HG02938 (cell line): ENCODE results near the gene SSUH2.
A peak's percentile ranks its signal among the peaks of the same experiment; 100 is the strongest.
"Not testable (repeated sequence)": the region's sequence is repeated elsewhere in the genome, so short reads cannot be mapped to it uniquely, and the experiment has no call there.

ENCODE experiments used
- ATAC-seq: cut with Tn5 transposase; IDR thresholded peaks from one replicate; pipeline ENCODE4 v1.9.1; 2021; ENCODE audit warnings: mild to moderate bottlenecking, moderate library complexity; ENCODE audit not compliant: unreplicated experiment

Gene SSUH2, protein sequence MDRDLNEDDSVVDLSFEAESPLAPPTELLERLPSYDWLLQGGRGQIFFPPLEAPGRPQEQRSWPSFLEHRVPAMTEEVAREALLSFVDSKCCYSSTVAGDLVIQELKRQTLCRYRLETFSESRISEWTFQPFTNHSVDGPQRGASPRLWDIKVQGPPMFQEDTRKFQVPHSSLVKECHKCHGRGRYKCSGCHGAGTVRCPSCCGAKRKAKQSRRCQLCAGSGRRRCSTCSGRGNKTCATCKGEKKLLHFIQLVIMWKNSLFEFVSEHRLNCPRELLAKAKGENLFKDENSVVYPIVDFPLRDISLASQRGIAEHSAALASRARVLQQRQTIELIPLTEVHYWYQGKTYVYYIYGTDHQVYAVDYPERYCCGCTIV

DNA sequence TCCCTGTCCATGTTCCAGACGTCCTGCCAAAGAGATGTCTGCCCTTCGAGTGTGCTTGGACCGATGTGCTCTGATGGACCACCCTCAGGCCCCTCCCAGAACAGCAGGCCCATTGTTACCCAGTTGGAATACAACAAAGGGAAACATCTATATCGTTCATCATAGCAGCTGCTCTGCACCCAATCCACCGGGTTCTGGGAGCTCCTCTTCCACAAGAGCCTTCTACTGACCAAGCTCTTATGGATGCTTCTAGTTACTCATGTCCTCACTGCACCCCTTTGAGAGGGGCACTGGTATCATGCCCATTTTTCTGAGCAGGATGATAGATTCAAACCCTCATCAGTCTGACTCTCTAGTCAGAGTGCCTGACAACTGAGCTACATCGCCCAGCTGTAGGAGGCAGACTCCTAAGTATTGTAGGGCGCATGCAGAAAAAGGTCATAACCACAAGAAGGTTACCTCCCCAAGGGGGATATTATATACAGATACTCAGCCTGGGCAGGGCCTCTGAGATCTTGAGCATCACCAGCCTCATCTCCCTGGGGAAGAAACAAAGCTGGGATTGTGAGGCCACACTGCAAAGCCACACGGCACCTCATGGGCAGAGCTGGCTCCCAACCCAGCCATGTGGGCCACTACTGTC is at the start of gene SSUH2:
TSS of gene SSUH2 (minus strand) at position 51 of the 643 bp plus-strand sequence. CDS start at position 11, 40 bp downstream.
- ATAC-seq: no peak

DNA sequence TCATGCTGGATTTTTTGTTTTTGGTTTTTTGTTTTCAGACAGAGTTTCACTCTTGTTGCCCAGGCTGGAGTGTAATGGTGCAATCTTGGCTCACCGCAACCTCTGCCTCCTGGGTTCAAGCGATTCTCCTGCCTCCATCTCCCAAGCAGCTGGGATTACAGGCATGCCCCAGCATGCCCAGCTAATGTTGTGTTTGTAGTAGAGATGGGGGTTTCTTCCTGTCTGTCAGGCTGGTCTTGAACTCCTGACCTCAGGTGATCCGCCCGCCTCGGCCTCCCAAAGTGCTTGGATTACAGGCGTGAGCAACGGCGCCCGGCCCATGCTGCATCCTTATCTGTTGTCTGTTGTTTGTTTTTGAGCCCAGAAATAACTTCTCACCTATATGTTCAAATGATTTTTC is 46.7 kb upstream of the SSUH2 start:
- ATAC-seq: not testable (repeated sequence)

DNA sequence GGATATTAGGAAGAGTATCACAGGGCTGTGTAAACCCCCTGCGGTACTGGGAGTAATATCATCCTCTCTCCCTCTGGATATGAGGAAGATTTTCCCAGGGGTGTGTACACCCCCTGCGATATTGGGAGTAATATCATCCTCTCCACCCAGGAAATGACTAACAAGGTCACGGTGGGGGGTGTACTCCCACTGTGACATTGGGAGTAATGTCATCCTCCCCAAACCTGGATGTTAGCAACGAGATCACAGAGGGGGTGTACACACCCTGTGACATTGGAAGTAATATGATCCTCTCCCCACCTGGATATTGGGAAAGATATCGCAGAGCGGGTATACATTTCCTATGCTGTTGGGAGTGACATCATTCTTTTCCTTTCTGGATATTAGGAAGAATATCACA is 40.4 kb upstream of the SSUH2 start:
- not testable (repeated sequence) for ATAC-seq

DNA sequence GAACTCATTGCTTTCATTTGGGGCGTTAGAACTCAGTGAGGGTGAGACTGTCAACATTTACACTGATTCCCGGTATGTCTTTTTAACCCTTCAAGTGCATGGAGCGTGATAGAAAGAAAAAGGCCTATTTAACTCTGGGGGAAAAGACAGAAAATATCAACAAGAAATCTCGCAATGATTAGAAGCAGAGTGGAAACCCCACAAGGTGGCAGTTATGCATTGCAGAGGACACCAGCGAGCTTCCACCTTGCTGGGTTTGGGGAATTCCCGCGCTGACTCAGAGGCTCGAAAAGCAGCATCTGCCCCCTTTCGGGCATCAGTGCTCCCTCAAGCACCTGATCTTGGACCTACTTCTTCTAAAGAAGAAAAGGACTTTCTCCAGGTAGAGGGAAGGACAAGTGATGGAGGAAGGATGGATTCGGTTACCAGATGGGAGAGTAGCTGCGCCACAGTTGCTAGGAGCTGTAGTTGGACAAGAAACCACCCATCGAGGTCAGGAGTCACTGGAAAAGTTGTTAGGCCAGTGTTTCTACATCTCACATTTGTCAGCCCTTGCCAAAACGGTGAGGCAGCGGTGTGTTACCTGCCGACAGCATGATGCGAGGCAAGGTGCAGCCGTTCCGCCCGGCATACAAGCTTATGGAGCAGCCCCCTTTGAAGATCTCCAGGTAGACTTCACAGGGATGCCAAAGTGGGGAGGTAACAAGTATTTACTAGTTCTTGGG is 38.4 kb upstream of the SSUH2 start:
- ATAC-seq: not testable (repeated sequence)

DNA sequence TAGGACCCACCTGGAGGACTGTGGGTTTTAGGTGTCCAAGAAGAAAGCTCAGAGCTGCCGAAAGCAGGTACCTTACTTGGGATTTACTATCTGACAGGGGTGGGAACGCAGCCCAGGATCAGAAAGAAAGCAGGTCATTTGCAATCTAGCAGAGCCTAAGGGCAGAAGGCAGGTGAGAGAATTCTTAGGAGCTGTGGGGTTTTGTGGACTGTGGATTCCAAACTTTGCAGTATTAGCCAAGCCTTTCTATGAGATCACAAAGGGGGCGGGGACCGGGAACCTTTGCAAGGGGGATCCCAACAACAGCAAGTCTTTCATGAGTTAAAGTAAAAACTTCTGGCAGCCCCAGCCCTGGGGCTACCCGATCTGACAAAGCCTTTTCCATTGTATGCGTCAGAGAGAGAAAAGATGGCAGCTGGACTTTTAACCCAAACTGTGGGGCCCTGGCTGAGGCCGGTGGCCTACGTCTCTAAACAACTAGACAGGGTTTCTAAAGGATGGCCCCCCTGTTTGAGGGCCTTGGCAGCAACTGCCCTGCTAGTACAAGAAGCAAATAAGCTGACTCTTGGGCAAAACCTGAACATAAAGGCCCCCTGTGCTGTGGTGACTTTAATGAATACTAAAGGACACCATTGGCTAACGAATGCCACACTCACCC is 37.4 kb upstream of the SSUH2 start:
- not testable (repeated sequence) for ATAC-seq

DNA sequence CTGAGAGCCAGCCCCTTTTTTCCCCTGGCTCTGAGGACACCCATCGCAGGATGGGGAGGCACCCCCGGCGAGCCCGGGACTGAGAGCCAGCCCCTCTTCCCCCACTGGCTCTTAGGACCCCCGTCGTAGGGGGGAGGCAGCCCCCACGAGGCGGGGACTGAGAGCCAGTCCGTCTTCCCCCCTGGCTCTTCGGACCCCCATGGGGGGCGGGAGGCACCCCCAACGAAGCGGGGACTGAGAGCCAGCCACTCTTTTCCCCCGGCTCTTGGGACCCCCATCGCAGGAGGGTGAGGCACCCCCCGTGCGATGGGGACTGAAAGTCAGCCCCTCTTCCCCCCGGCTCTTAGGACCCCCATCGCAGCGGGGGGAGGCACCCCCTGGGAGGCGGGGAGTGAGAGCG is 36.8 kb upstream of the SSUH2 start:
- ATAC-seq: no peak

DNA sequence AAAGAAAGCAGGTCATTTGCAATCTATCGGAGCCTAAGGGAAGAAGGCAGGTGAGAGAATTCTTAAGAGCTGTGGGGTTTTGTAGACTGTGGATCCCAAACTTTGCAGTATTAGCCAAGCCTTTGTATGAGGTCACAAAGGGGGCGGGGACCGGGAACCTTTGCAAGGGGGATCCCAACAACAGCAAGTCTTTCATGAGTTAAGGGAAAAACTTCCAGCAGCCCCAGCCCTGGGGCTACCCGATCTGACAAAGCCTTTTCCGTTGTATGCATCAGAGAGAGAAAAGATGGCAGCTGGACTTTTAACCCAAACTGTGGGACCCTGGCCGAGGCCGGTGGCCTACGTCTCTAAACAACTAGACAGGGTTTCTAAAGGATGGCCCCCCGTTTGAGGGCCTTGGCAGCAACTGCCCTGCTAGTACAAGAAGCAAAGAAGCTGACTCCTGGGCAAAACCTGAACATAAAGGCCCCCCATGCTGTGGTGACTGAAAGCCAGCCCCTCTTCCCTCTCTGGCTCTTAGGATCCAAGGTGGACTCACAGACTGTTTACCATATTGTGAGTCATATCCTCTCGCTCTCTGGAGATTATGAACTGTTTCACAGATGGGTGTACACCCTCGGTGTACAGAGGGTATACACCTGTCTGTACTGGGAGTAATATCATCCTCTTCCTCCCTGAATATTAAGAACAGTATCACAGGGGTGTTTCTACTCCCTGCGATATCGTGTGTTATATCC is 35.4 kb upstream of the SSUH2 start:
- ATAC-seq: not testable (repeated sequence)

DNA sequence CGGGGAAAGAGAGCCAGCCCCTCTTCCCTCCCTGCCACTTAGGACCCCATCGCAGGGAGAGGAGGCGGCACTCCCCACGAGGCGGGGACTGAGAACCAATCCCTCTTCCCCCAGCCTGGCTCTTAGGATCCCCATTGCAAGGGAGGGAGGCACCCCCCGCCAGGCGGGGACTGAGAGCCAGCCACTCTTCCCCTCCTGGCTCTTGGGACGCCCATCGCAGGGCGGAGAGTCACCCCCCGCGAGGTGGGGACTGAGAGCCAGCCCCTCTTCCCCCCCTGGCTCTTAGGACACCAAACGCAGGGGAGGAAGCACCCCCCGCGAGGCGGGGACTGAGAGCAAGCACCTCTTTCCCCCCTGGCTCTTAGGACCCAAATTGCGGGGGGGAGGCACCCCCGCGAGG is 34.2 kb upstream of the SSUH2 start:
- ATAC-seq: no peak

DNA sequence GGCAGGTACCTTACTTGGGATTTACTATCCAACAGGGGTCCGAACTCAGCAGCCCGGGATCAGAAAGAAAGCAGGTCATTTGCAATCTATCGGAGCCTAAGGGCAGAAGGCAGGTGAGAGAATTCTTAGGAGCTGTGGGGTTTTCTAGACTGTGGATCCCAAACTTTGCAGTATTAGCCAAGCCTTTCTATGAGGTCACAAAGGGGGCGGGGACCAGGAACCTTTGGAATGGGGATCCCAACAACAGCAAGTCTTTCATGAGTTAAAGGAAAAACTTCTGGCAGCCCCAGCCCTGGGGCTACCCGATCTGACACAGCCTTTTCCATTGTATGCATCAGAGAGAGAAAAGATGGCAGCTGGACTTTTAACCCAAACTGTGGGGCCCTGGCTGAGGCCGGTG is 32.7 kb upstream of the SSUH2 start:
- not testable (repeated sequence) for ATAC-seq

DNA sequence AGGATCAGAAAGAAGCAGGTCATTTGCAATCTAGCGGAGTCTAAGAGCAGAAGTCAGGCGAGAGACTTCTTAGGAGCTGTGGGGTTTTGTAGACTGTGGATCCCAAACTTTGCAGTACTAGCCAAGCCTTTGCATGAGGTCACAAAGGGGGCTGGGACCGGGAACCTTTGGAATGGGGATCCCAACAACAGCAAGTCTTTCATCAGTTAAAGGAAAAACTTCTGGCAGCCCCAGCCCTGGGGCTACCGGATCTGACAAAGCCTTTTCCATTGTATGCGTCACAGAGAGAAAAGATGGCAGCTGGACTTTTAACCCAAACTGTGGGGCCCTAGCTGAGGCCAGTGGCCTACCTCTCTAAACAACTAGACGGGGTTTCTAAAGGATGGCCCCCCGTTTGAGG is 31.0 kb upstream of the SSUH2 start:
- not testable (repeated sequence) for ATAC-seq

DNA sequence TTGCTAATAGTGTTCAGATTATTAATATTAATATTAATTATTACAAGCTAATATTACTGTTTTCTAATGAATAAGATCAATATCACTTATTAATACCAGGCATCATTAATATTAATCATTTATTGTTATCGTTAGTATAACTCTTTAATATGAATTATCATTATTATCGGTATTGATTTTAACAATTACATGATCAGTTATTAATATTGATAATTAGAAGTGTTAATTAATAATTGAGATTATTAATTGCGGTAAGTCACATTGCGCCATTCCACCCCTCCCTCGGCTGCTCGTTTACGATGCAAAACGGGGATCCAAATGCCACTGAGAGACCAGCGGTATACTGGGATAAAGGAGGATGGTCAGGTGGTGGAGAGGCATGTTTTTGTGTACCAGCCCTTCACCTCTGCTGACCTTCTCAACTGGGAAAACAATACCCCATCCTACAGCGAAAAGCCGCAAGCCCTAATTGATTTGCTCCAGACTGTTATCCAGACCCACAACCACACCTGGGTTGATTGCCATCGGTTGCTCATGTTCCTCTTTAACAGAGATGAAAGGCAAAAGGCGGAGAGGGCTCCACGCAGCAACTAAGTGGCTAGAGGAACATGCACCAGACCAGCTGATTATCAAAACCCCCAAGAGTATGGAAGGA is 28.6 kb upstream of the SSUH2 start:
- ATAC-seq: no peak

DNA sequence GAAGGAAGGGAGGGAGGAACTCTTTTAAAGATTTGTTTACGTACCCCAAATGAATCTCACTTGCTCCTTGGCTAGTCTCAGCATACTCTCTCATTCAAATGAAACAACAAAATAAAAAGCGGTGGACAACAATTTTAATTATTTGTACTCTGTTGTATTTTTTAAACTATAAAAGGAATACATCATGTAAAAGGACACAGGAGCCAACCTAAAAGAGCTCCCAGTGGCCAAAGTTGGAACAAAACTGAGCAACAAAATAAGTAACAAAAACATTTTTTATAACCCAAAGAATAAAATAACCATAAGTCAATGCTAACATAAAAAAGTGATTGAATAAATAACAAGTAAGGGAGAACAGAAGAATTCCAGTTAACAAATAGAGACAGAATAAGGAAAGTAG is 24.4 kb upstream of the SSUH2 start:
- no peak for ATAC-seq

DNA sequence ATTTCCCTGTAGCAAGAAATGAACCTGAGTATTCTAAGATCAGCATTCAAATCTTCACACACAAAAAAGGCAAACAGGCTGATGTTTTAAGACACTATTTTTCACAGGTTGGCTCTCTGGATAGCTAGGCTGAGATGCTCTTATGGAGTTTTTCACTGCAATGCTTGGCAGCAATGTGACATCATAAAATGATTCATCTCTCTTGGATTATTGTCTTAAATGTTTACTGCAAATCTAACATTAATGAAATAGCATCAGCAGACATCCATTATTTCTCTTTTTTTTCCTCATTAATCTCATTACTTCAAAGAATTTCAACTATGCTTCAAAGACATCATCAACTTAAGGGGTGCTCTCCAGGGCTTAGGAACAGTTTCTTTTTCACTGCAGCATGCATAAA is 23.6 kb upstream of the SSUH2 start:
- ATAC-seq: no peak

DNA sequence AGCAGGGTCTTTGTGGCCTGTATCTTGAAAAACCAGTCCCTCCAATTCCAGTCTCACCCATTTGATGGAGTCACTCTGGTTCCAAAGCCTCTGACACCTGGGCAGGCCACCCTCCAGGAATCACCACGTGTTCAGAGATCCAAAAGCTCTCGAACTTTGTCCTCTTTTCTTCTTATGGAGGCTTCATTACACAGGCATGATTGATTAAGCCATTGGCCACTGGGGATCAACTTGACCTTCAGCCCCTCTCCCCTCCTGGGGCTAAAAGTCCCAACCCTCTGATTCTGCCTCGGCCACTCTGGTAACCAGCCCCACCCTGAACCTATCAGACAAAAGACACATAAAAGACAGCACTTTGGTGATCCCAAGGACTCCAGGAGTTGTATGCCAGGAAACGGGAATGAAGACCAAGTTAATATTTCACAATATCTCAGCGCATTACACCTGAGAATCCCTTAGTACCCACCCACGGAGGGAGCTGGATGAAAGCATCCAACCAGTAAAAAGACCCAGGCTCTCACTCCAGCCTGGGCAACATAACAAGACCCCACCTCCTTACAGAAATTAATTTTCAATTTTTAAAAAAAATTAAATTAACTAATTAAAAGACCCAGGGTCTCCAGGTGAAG is 23.0 kb upstream of the SSUH2 start:
- no peak for ATAC-seq

DNA sequence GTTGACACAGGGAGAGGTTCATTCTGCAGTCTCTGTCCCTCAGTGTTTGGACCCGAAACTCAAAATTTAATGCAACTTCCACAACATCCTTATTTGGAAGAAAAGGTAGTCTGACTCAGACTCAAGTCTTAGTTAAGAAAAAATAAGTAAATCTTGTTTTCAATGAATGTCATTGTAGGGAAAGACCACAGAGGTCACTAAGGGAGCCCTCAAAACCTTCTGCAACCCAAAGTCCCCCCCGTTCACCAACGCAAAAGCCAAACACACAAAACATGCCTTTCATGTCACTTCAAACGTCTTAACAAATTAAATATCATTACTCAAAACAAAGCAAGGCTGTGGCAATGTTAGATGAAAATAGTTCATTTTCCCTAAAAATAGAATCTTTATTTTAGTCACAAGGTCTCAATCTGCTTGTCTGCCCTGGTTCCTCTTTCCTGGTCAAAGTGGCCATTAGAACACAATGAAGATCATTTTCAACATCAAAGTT is 20.9 kb upstream of the SSUH2 start:
- peak; percentile 58 for ATAC-seq

DNA sequence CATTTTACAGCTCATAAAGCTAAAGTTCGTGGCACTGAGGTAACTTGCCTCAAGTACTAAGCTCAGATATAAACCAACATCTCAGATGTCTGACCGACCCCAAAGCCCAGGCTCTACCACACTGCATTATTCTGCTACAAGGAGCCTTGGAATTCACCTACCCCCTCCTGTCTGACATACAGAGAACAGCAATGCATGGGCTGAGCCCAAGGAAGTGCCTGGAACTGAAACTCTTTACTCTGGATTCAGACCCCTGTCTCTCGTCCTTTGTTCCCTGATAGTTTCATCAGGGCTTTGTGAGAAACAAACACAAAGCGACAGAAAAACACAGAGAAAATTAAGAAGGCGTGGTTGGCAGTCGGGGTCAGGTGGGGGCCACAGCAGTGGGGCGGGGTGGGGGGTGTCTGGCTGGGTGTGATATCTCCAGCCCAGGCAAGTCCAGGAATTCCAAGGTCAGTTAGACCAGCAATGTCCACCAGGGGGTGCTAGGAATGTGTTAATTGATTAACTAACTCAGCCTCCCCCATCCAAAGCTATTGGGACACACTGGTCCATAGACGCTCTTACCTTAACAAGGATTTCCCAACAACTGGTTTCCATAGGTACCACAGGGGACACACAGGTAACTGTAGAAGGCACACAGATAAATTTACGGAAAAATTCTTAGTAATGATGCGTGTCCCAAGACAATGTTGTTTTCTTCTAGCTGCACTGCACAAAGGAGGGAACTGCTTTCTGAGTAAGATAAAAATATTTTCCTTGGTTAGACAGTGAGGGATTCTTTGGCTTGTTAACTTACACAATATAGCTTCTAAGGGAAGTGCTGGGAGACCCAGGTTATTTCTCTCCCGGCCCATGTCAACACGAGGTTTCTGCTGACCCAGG is 18.8 kb upstream of the SSUH2 start:
- ATAC-seq: peak; percentile 44

DNA sequence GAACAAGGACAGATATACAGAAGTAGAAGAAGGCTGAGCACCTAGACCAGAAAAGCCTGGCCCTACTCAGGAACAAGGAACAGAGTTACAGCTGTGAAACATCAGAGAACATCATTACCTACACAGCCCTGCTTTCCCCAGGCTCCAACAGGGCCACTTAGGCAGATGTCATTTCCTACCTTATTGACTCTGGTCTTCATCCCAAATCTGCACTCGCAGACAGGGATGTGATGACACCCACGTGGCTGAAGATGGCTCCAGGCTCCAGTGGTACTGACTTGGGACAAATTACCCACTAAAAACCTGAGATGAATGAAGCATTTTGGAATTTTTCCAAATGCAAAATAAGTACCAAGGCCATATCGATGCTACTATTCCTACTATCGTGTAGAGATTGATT is 18.0 kb upstream of the SSUH2 start:
- ATAC-seq: no peak
